Activated T-helper 1 cell treated with anti-CD3 and anti-CD28 coated beads, Interleukin-12 subunit alpha, Interleukin-12 subunit beta, Interleukin-2, Interleukin-4 antibody, amounts not matched to agents 30 ng/mL and 10 ng/mL and 1 ng/mL, durations not matched to agents 14 hours and 24 hours and 36 hours (primary cell): ENCODE measurements around the gene ZPLD1. TPM values are rescaled to one million over a fixed set of nuclear protein-coding genes. Genes with fewer than 3 reads are reported as not detected.

ENCODE experiments used
- DNase-seq: peaks from one replicate; pipeline ENCODE4 v3.0.0; 2021; ENCODE audit warnings: low spot score
- H3K27ac Mint-ChIP-seq: one replicate; pipeline ENCODE4 v1.8.0; 2021; ENCODE audit warnings: mild to moderate bottlenecking, mixed read lengths
- H3K27me3 Mint-ChIP-seq: one replicate; pipeline ENCODE4 v1.8.0; 2022; ENCODE audit warnings: mild to moderate bottlenecking, moderate library complexity, mixed read lengths; ENCODE audit not compliant: insufficient read depth
- H3K36me3 Mint-ChIP-seq: one replicate; pipeline ENCODE4 v1.8.0; 2021; ENCODE audit warnings: low read depth, mixed read lengths
- H3K4me1 Mint-ChIP-seq: one replicate; pipeline ENCODE4 v1.8.0; 2021; ENCODE audit warnings: low read depth, mixed read lengths
- H3K4me3 Mint-ChIP-seq: one replicate; pipeline ENCODE4 v1.8.0; 2021; ENCODE audit warnings: mild to moderate bottlenecking, moderate library complexity, mixed read lengths
- H3K9me3 Mint-ChIP-seq: one replicate; pipeline ENCODE4 v1.8.0; 2021; ENCODE audit warnings: mixed read lengths
- intact Hi-C: fragments of 100-400 bp; cut with micrococcal nuclease; formaldehyde crosslinking; loops from one replicate; pipeline ENCODE4 v1.15.1; 2024
- total RNA-seq: library from RNA; stranded (reverse); gene quantifications from 2 replicates; pipeline ENCODE4 v1.2.3, GENCODE V29; 2022

The ZPLD1 gene
- total RNA-seq, 1 donor from 2014 or later, result not detected

- intact Hi-C loops, result no loop called here
- H3K9me3 Mint-ChIP-seq, result no peaks in the 10 kb centered on the region
- no peaks in the 10 kb centered on the region for H3K4me1 Mint-ChIP-seq
- H3K4me3 Mint-ChIP-seq, result no peak overlapping the region
- no peaks in the 10 kb centered on the region for H3K27me3 Mint-ChIP-seq
- H3K27ac Mint-ChIP-seq, result no peak overlapping the region
- no peak for DNase-seq
- H3K36me3 Mint-ChIP-seq, result no peaks in the 10 kb centered on the region
These were observed 38.8 kb downstream of the ZPLD1 start for GRCh38 chr3:102473648-102474047.

GRCh38 chr3:102474207-102474606, 39.4 kb downstream of the ZPLD1 start:
- Mint-ChIP-seq H3K36me3 (no peaks in the 10 kb centered on the region), H3K27ac (no peak overlapping the region), H3K4me3 (no peak overlapping the region), H3K27me3 (no peaks in the 10 kb centered on the region), H3K4me1 (no peaks in the 10 kb centered on the region), H3K9me3 (no peaks in the 10 kb centered on the region)
- intact Hi-C loops, result no loop called here
- DNase-seq, result no peak

- DNase-seq, result no peak
- intact Hi-C loops, result no loop called here
- no peaks in the 10 kb centered on the region for H3K9me3 Mint-ChIP-seq
- H3K4me1 Mint-ChIP-seq, result no peaks in the 10 kb centered on the region
- no peak overlapping the region for H3K4me3 Mint-ChIP-seq
- H3K27me3 Mint-ChIP-seq, result peaks cover 1% of the 10 kb centered on the region
- H3K36me3 Mint-ChIP-seq, result no peaks in the 10 kb centered on the region
- H3K27ac Mint-ChIP-seq, result no peak overlapping the region
These were observed 41.4 kb downstream of the ZPLD1 start for GRCh38 chr3:102476198-102476597.

GRCh38 chr3:102478160-102478559, 43.3 kb downstream of the ZPLD1 start:
- intact Hi-C loops, result no loop called here
- DNase-seq, result no peak
- Mint-ChIP-seq H3K27me3 (peaks cover 1% of the 10 kb centered on the region), H3K9me3 (no peaks in the 10 kb centered on the region), H3K36me3 (no peaks in the 10 kb centered on the region), H3K27ac (no peak overlapping the region), H3K4me1 (no peaks in the 10 kb centered on the region), H3K4me3 (no peak overlapping the region)

GRCh38 chr3:102480139-102480538, 45.3 kb downstream of the ZPLD1 start:
- Mint-ChIP-seq H3K27me3 (peaks cover 1% of the 10 kb centered on the region), H3K4me1 (no peaks in the 10 kb centered on the region), H3K36me3 (no peaks in the 10 kb centered on the region), H3K27ac (no peak overlapping the region), H3K4me3 (no peak overlapping the region), H3K9me3 (no peaks in the 10 kb centered on the region)
- intact Hi-C loops, result no loop called here
- no peak for DNase-seq

GRCh38 chr3:102481050-102481449, 46.2 kb downstream of the ZPLD1 start:
- Mint-ChIP-seq H3K27ac (no peak overlapping the region), H3K36me3 (no peaks in the 10 kb centered on the region), H3K9me3 (no peaks in the 10 kb centered on the region), H3K4me1 (no peaks in the 10 kb centered on the region), H3K27me3 (peaks cover 3% of the 10 kb centered on the region), H3K4me3 (no peak overlapping the region)
- intact Hi-C loops, result no loop called here
- no peak for DNase-seq

GRCh38 chr3:102483556-102483955, 48.7 kb downstream of the ZPLD1 start:
- Mint-ChIP-seq H3K9me3 (no peaks in the 10 kb centered on the region), H3K4me3 (no peak overlapping the region), H3K4me1 (no peaks in the 10 kb centered on the region), H3K27me3 (peaks cover 3% of the 10 kb centered on the region), H3K27ac (no peak overlapping the region), H3K36me3 (no peaks in the 10 kb centered on the region)
- DNase-seq, result no peak
- intact Hi-C loops, result no loop called here

GRCh38 chr3:102484363-102484762, 49.5 kb downstream of the ZPLD1 start:
- Mint-ChIP-seq H3K9me3 (no peaks in the 10 kb centered on the region), H3K27me3 (peaks cover 3% of the 10 kb centered on the region), H3K4me3 (no peak overlapping the region), H3K4me1 (no peaks in the 10 kb centered on the region), H3K27ac (no peak overlapping the region), H3K36me3 (no peaks in the 10 kb centered on the region)
- intact Hi-C loops, result no loop called here
- no peak for DNase-seq

- no peak overlapping the region for H3K27ac Mint-ChIP-seq
- no peaks in the 10 kb centered on the region for H3K9me3 Mint-ChIP-seq
- H3K36me3 Mint-ChIP-seq, result no peaks in the 10 kb centered on the region
- intact Hi-C loops, result no loop called here
- H3K4me1 Mint-ChIP-seq, result no peaks in the 10 kb centered on the region
- peaks cover 1% of the 10 kb centered on the region for H3K27me3 Mint-ChIP-seq
- no peak overlapping the region for H3K4me3 Mint-ChIP-seq
- DNase-seq, result no peak
These were observed 50.9 kb downstream of the ZPLD1 start for GRCh38 chr3:102485701-102486100.

GRCh38 chr3:102488331-102488730, 53.5 kb downstream of the ZPLD1 start:
- Mint-ChIP-seq H3K4me1 (no peaks in the 10 kb centered on the region), H3K36me3 (no peaks in the 10 kb centered on the region), H3K9me3 (no peaks in the 10 kb centered on the region), H3K4me3 (no peak overlapping the region), H3K27ac (no peak overlapping the region), H3K27me3 (peaks cover 1% of the 10 kb centered on the region)
- intact Hi-C loops, result no loop called here
- no peak for DNase-seq

- intact Hi-C loops, result no loop called here
- Mint-ChIP-seq H3K4me1 (no peaks in the 10 kb centered on the region), H3K36me3 (no peaks in the 10 kb centered on the region), H3K27ac (no peak overlapping the region), H3K27me3 (no peaks in the 10 kb centered on the region), H3K9me3 (no peaks in the 10 kb centered on the region), H3K4me3 (no peak overlapping the region)
- DNase-seq, result no peak
These were observed 57.5 kb downstream of the ZPLD1 start for GRCh38 chr3:102492300-102492699.

- H3K27me3 Mint-ChIP-seq, result no peaks in the 10 kb centered on the region
- H3K9me3 Mint-ChIP-seq, result no peaks in the 10 kb centered on the region
- H3K36me3 Mint-ChIP-seq, result no peaks in the 10 kb centered on the region
- H3K4me1 Mint-ChIP-seq, result no peaks in the 10 kb centered on the region
- DNase-seq, result no peak
- intact Hi-C loops, result loop anchor here (5.0 kb wide), 1 partner anchor 455 kb away; no protein-coding TSS in a partner anchor
- no peak overlapping the region for H3K4me3 Mint-ChIP-seq
- no peak overlapping the region for H3K27ac Mint-ChIP-seq
These were observed 62.8 kb downstream of the ZPLD1 start for GRCh38 chr3:102497571-102497970.

- H3K36me3 Mint-ChIP-seq, result no peaks in the 10 kb centered on the region
- no peak for DNase-seq
- no peak overlapping the region for H3K27ac Mint-ChIP-seq
- no peaks in the 10 kb centered on the region for H3K9me3 Mint-ChIP-seq
- H3K27me3 Mint-ChIP-seq, result peaks cover 3% of the 10 kb centered on the region
- no peaks in the 10 kb centered on the region for H3K4me1 Mint-ChIP-seq
- intact Hi-C loops, result no loop called here
- no peak overlapping the region for H3K4me3 Mint-ChIP-seq
These were observed 70.7 kb downstream of the ZPLD1 start for GRCh38 chr3:102505542-102505941.

GRCh38 chr3:102510663-102511062, 75.8 kb downstream of the ZPLD1 start:
- no peak overlapping the region for H3K4me3 Mint-ChIP-seq
- intact Hi-C loops, result no loop called here
- no peaks in the 10 kb centered on the region for H3K4me1 Mint-ChIP-seq
- H3K27ac Mint-ChIP-seq, result no peak overlapping the region
- H3K9me3 Mint-ChIP-seq, result no peaks in the 10 kb centered on the region
- DNase-seq, result no peak
- H3K27me3 Mint-ChIP-seq, result peaks cover 6% of the 10 kb centered on the region
- no peaks in the 10 kb centered on the region for H3K36me3 Mint-ChIP-seq
